GM18907 (cell line): ENCODE results near the gene TCERG1.

Source experiments
- ATAC-seq: cut with Tn5 transposase; IDR thresholded peaks from one replicate; pipeline ENCODE4 v1.9.1; 2021; ENCODE audit warnings: mild to moderate bottlenecking, moderate library complexity; ENCODE audit not compliant: unreplicated experiment

The TCERG1 gene

DNA sequence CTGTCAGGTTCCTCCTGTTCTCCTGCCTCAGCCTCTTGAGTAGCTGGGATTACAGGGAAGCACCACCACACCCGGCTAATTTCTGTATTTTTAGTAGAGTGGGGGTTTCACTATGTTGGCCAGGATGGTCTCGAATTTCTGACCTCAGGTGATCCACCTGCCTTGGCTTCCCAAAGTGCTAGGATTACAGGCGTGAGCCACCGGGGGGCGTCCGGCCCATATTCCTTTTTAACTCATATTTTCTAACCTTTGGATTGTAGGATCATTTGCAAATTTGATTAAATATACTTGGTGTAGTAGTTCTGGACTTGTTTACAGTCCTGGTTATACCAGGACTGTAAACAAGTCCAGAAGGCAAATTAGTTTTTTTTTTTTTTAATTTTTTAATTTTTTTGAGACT lies 4.3 kb downstream of the TCERG1 start:
- ATAC-seq: no peak

DNA sequence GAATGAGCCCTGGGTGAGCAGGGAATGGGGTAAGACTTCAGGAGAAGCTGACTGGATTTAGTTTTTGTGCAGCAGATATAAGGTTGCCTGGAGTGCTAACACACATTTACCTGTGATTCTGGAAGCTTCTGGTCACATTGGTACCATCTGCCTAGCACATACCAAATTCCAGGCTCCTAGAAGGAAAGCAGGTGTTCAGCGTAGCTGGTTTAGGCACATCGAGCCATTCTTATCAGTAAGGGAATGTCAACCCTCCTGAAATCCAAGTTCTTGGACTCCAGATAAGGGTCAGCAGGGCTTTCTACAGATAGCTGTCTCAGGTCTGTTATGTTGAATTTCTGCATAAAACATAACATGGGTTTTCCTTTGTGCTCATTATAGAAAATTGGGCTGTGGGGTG lies 10.3 kb downstream of the TCERG1 start:
- ATAC-seq: no peak

DNA sequence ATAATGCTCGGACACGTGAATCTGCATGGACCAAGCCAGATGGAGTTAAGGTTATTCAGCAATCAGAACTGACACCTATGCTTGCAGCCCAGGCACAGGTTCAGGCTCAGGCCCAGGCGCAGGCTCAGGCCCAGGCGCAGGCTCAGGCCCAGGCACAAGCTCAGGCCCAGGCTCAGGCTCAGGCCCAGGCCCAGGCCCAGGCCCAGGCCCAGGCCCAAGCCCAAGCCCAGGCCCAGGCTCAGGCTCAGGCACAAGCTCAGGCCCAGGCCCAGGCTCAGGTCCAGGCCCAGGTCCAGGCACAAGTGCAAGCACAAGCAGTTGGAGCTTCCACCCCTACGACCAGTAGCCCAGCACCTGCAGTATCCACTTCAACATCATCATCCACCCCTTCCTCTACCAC lies 11.8 kb downstream of the TCERG1 start:
- ATAC-seq: no peak

DNA sequence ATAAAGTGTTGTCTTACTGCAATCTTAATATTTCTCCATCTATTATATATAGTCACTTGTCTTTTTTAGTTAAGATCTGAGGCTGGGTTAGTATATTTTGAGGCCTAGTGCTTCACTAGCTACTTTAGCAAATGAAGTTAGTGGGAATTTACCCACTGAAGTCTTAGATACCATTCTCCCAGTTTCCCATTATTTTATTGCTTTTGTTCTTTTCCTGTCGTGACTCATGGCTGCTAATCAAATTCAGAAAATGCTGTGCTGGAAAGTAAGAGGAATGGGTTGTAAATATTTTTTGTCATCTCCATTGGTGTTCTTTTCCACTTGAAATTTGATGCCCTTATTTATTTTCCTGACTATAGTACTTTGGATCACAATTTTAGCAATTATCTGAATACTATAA lies 14.2 kb downstream of the TCERG1 start:
- ATAC-seq: no peak

DNA sequence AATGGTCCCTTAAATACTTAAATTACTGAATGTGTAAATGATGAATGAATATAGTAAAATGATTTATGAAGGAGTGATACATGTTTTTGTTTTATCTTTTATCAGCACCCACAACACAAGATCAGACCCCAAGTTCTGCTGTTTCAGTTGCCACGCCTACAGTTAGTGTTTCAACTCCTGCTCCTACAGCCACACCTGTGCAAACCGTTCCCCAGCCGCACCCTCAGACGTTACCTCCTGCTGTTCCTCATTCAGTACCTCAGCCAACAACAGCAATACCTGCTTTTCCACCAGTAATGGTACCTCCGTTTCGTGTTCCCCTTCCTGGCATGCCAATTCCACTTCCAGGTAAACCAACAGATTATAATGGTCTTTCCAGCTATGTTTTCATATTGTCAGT lies 16.3 kb downstream of the TCERG1 start:
- ATAC-seq: no peak

DNA sequence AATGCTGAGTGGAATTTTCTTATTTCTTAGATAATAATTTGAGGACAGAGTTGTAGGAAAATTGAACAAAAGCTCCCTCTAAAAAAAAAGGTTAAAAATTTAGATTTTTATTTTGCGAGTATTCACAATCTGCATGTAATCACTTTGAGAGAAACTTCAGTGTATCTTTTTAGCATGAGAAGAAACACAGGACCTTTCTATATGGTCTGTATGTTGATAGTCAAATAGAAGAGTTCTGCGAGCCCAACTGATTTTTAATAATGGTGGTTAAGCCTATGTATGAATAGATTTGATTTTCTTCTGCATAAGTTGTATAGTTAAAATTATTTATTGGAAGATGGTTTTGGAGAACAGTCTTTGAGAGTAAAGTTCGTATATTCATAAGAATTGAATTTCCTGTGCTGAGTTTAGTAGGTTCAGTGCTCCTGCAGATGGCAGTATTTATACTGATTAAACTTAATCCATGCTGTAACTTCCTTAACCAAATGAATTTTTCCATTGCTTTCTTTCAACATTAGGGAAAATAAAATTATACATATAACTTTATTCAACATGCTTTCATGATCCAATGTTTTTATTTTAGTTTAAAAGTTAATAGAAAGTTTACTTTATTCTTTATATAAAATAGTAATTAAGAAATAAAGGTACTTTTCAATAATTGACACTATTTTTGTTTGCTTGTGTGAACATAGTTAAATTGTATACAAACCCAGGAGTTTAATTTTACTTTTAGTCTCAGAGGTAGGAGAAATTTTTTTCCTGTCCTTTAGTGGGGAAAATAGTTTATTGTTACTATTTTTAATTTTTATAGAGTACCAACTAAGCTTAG lies 19.6 kb downstream of the TCERG1 start:
- ATAC-seq: no peak

DNA sequence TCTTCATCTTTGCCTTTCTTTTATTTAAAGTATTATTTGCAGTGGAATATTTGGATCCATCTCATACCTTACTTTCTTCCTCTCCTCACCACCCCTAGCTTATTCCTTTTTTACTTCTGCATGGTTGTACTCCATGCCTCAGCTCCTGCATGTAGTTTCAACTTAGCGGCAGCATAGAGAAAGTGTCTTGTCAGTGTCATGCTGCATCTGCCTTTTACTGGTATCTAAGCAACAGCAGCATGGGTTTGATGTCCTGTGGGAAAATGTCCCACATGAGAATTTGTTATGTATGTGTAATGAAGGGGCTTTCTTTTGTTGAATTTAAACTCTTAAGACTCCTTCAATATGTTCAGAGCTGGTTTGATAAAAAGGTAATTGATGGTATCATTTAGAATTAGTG lies 20.6 kb downstream of the TCERG1 start:
- no peak for ATAC-seq

DNA sequence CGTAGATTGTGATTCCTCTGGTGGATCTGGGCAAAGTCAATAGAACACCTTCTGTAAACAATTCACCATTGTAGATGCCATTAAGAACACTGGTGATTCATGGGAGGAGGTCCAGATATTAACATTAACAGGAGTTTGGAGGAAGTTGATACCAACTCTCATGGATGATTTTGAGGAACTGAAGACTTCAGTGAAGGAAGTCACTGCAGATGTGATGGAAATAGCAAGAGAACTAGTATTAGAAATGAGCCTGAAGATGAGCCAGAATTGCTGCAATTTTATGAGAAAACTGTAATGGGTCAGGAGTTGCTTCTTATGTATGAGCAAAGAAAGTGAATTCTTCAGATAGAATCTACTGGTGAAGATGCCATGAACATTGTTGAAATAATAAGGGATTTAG lies 26.9 kb downstream of the TCERG1 start:
- no peak for ATAC-seq

DNA sequence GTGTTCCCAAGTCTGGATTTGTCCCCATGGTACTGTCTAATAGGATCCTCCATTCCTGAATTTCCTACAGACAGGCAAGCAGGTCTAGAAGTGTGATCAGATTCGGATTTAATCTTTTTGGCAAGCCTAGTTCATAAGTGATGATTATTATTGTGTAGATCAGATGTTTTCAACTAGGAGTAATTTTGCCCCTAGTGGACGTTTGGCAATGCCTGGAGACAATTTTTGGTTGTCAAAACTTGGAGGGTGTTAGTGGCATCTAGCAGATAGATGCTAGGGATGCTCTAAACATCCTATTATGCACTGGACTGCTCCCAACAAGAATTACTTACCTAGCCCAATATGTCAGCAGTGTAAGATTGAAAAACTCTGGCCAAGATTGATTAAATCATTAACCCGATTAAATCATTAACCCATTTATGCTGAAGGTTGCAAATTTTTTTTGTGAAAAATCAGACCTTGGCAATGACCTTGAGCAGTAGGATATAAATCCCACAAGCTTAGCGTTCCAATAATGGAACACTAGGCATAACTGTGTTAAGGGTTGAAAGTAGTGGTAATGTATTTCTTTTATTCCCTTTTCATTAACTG lies 28.2 kb downstream of the TCERG1 start:
- no peak for ATAC-seq

DNA sequence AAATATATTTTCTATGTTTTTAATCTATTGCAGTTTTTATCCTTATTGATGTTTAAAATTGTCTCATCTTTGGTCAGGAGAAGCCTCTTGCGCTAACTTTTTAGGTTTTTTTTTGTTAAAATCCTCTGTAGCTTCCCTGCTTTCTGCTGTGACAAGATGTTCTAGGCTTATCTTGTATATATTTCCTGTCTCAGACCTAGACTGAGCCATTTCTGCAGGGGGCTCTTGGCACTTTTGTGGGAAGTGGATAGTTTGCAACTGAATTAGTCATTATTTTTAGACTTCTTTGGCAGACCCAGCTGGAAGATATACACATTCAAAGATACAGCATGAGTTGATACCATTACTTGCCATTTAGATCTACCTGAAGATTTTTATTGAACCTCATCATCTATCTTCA lies 28.8 kb downstream of the TCERG1 start:
- no peak for ATAC-seq

DNA sequence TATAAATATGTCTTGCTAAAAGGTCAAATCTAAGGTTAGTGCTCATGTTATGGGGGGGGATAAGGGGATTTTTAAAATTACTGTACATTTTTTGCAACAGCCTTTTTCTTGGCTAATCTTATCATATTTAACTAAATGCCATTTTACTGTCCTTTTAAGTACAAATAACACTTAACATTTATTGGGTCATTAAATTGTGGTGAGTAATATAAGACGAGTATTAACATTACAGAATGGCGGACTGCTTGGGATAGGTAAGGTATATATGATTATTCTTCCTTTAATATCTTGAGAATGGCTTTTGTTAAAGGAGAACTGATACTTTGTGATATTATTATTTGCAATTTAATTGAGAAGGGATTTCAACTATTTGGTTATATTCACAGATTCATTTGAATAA lies 35.6 kb downstream of the TCERG1 start:
- no peak for ATAC-seq

DNA sequence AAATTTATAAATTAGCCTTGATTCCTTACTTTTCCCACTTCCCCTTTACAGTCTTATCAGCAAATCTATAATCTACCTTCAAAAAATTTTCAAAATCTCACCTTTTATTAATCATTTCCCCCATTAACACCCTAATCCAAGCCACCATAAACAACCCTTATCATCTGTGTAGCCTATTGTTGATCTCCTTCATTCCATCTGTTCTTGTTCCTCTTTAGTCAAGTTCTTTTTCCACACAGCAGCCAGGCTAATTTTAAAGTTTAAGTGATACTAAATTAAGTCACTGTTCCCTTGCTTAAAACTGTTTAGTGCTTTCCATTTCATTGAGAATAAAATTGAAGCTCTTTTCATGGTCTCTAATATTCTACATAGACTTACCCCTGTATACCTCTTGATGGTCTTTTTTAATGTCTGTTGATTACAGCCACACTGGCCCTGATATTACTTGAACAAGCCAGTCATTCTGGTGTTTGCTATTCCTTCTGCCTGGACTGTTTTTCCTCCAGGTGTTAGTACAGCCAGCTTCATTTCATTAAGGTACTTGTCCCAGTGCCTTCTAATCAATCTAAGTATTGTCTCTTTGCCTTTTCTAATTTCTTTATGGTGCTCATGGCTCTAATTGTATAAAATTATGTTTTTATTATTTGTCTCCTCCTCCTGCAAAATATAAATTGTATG lies 37.7 kb downstream of the TCERG1 start:
- ATAC-seq: no peak

DNA sequence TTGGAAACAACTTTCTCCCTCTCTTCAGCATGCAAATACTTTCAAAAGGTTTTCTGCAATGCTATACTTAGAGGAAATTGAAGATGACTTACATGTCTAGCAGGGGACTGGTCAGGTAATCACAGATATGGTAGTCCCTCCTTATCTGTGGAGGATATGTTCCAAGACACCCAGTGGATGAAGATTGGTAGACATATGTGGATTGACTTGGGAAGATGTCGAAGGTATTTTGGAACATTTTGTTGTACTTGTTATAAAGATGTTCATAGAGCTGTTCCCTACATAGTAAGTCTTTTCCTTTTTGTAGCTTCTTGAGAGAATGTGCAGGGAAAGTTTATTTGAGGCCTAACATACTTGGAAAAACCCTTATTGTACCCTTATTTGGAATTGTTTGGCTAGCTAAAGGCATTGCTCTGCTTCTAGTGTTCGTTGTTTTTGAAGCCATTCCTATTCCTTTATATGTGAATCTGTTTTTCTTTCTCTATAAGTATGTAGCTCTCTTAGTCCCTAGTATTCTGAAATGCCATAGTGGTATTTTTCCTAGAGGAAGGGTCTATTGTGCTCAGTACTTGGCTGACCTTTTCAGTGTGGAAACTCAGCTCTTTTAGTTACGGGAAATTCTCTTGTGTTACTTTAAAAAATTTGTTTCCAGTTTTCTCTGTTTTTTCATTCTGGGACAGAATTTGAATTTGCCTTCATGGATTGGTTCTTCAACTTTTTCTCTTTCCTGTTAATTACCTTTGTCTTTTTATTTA lies 43.1 kb downstream of the TCERG1 start:
- ATAC-seq: no peak

DNA sequence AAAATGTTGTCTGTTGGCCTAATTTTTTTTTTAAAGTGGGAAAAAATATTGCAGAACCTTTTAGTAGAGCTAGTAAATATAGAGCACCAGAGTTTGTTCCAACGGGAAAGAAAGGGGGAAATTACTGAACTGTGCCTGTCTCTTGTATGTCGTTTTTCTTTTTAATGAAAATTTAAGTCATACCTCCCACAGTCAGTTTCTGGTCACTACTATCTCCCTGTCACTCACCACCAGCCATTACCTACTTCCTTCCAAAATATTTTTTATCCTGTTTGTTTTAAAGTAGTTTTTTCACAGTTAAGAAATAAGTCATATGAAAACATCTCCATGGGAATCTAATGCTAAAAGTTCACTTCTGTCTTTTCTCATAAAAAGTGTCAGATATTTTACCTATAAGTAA lies 47.5 kb downstream of the TCERG1 start:
- no peak for ATAC-seq

DNA sequence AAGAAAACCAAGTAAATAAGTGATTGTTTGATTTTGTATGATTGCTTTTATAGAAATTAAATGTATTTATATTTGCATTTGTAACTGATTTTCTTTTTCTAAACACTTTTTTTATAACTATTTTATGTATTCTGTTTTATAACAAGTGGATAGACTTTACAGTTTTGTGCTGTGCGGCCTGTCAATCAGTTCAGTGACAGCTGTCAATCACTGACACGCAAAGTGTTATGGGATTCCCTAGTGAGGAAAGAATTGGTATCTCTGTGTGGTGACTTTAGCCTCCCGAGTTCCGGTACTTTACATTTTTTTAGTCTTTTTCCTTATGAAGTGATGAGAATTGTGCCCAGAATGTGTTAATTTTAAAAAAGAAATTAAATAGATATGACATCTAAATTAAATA lies 52.5 kb downstream of the TCERG1 start:
- no peak for ATAC-seq

DNA sequence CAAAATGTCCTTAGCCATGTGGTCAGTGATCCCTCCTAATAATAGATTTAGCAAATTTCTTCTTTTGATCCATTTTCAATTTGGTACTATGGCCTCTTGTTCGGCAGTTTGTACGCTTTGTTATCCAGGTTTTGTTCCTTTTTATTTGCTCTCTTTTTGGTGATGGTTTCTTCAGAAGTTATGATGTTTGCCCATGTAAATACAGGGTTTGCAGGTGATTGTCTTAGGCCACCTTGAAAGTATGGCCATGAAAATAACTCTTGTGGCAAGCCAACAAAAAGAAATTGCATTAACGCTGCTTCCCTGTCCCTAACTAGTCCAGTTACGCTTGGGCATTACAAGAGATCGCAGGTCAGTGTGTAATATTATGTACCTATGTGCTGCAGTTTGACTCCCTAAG lies 60.3 kb downstream of the TCERG1 start:
- ATAC-seq: no peak

DNA sequence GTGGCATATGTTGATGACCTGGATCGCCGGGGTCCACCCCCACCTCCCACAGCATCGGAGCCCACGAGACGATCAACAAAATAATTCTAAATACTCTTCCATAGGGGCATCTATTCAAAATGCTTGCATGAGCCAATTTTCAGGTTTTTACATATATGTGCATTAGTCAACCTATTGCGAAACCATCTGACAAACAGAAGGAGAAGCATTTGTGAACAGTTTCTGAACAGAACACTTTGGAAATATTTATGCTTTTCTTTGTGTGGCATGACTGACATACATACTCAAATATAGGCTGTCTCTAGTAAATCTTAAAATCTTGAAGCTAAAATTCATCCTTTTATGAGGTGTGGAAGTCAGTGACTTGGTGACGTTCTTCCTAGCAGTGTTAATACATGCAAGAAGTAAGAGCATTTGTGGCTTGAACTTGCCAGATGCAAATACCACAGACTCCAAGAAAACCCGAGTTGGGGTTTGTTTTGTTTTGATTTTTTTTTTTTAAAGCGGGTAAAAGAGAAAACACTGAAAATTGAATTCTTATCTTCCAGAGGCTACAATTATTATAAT lies 63.5 kb downstream of the TCERG1 start:
- no peak for ATAC-seq

DNA sequence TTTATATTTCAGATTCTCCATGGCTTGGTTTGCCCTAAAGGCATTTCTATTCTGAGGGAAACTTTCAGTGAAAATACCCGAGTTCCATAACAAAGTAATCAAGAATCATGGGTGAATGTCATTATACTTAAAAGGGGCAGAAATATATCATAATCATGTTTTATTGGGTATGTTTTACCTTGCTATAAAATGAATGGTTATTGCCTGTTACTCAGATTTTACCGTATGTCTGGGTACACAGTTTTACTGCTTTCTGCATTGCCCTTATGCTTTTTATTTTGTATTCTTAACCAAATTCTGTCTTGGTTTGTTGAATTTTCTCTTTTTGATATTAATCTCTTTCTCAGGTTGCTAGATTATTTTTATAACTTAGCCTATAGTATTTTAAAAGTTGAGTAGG lies 66.3 kb downstream of the TCERG1 start:
- ATAC-seq: no peak

DNA sequence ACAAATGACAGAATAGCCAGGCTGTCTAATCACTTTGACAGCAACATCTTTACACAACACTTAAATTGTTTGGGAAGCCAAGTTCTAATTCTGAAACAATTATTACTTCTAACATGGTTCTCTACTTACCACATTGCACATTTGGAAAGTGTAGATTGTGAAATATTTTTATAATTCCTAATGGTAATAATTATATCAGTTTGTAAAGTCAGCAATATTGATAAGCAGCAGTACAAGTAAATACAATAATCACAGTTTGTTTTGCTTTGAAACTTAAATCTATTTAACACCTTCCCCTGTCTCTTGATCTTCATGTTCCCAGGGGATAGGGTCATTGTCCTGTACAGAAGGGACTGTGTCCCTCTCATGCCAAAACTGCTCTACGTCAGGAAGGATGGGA lies 67.4 kb downstream of the TCERG1 start:
- no peak for ATAC-seq

DNA sequence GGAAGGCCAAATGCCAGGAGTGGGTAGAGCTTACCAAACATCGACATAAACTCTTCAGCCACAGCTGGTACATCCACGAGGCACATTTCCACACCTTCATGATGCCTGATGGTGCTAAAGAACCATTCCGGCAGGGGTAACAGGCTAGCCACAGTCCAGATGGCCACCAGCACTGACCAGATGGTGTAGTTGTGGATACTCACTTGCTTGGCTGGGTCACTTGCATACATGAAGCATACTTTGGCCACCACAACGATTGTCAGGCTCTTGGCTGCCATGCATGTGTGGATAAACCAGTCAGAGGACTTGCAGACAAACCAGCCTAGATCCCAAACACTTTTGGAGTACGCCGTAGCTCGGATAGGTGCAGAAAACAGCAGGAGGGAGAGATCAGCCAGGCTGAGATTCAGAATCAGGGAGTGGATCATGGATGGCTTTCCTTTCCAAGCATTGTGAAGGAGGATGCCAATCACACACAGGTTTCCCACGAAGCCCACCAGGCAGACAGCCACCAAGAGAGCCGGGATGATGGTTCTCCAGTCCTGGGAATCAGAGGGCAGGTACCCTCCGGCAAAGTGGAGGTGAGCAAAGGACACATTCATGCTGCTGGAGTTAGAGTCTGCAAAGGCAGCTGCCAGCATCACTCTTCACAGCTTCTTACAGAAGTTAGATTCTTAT lies 68.5 kb downstream of the TCERG1 start:
- no peak for ATAC-seq

DNA sequence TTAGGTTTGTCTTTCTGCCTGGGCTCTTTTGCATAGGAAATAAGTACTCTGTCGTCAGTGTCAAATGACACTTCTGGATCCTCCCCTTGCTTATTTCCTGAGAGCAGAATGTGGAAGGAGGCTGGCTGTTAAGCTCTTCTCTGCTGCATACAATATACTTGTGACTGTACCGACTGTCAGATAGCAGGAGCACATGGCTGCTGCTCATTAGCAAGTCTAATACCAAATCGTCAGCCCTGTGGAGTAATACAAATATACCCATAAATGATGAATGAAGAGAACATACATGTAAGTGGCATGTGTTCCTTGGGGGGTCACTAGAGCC lies 69.0 kb downstream of the TCERG1 start, which contains the start of gene GPR151:
GPR151 (minus strand) TSS at position 40 of the 325 bp plus-strand sequence. CDS start 77 bp downstream, outside the sequence.
- no peak for ATAC-seq
